ENCODE measurements around the gene CCNK.
A peak's percentile ranks its signal among the peaks of the same experiment; 100 is the strongest.

CCNK gene

DNA sequence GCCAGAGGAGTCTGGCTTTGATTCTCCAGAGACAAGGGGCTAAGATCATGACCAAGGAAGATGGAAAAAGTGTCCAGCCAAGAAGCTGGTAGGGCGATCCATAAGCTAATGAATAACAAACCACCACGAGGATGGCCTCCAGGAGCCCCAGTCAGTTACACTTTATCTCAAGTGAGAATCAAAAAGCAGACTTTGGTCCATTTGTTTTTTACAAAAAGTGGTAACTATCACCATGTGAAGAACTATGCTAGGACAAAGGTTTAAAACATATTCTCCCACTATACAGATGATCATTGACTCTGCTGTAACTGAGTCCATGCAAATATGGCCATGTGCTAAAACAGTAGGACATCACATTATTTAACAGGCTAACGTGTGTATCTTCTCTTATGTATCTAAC, 14.5 kb upstream of the CCNK start:
- DNase-seq (ENCODE audit: low read depth), result no peak

DNA sequence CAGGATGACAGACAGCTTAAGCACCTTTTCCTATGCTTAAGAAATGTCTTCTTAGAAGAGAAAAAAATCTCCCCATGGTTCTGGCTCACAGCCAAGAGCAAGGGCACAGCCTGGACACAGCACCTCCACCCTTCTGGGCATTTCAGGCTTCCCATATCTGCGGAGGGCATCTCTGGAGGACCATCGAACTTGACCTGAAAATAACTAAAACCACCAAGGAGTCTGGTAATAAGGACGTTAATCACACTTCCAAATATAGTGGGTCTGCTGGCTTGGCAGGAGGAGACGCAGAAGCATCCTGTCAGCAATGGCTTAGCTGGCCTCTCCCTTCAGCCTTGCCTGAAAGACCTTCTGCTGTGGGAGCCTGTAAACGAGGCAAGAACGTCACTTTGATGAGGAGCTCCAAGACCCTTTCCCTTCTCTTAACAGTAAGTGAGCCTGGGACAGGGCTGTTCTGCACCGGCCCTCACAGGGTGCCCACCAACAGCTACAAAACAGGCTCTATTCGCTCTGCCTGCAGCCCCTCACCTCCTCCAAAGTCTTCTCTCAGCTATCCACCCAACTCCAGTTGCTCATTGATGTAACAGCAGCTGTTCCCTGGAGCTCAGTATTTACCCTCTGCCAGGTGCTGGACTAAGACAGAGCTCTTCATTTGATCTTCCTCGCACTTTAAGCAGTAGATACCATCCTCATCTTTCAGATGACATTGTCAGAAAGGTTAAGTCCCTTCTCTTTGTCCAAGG, 13.7 kb upstream of the CCNK start:
- DNase-seq (ENCODE audit: low read depth), result no peak

DNA sequence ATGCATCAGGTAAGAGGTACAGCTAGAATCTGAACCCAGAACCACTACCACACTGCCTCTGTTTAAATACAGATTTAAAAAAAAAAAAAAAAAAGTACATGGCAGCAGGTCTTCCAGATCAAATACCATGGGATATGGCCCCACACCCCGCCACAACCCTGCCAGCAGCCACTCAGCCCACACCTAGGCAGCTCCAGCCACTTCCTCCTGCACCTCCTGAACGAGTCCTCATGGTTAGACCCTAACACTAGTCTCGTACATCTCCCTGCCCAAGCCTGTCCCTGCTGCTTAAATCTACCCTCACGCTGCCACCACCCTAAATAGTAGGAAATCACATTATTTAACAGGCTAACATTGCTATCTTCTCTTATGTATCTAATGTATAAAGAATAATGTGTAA, 13.1 kb upstream of the CCNK start:
- no peak for DNase-seq (ENCODE audit: low read depth)

DNA sequence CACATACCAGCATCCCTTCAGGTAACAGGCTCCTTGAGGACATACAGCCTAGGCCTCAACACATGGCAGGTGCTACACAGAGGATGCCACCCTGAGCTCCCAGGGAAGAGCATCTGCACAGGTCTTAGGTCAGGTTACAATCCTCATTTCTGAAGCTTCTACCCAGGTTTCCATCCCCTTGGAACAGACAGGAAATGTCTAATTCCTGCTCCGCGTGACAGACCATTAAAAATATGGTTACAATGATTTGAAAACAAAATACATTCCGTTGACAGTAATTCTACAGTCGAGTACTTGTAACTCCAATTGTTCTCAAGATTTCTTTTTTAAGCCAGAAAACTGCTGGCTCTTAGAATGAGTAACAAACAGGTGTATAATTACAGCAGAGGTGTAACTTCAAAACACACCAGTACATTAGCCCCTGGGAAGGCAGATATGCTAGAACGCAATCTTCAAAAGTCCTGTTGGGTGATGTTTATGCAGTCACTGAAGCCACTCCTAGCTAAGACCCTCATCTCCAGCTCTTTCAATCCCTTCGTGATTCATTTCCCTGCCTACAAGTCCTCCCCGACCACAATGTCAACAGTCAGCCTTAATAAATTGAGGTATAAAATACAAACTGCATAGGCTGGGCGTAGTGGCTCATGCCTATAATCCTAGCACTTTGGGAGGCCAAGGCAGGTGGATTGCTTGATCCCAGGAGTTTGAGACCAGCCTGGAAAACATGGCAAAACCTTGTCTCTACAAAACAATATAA, 12.2 kb upstream of the CCNK start:
- DNase-seq (ENCODE audit: low read depth), result no peak

DNA sequence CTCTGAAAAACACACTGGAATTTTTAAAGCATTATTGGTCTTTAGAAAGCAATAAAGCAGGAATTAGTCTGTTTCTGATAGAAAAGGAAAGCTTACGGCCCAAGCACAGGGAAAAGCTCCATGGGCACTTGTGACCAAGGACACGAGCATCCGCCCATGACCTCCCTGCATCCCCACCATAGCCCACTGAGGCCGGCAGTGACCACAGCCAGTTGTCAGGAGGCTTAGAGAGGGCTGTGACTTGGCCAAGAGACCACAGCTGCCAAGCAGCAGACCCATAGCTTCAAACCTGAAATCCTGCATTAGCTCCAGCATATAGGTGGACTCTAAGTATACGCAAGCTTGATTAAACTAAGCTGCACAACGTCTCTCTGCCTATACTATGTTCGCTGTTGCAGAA, 9.5 kb upstream of the CCNK start:
- no peak for DNase-seq (ENCODE audit: low read depth)

DNA sequence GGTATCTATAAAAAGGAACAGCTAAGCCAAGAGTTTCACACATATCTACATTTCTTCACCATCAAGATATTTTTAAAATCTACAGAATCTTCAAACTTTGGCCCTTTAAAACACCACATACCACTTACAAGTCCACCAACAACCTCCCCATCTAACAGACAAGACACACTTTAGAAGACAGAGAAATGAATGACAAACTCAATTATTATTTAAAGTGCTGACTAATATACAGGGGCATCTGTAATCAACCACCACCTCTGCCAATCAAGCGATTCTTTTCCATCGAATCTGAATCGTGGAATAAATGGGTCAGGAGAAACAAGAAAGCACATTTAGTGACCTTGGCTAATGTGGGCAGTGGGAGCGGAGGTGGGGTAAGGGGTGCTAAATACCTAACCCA, 8.3 kb upstream of the CCNK start:
- no peak for DNase-seq (ENCODE audit: low read depth)

DNA sequence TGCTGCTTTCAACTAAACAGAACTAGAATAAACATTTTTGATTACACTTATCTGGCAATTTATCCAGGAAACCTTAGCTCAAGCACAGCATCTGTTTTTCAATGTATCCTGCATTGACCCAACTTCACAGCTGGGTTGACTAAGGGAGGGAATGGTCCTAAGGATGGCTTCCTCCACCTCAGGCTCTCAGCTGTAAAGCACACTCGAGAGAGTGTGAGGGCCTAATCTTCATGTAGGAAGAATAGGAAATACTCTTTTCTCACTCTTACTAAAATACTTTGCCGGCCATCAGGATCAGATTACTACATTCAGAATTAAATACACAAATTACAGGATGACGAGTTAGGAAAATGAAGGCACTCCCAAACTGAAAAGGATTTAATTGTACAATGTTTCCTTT, 7.8 kb upstream of the CCNK start:
- DNase-seq (ENCODE audit: low read depth), result no peak

DNA sequence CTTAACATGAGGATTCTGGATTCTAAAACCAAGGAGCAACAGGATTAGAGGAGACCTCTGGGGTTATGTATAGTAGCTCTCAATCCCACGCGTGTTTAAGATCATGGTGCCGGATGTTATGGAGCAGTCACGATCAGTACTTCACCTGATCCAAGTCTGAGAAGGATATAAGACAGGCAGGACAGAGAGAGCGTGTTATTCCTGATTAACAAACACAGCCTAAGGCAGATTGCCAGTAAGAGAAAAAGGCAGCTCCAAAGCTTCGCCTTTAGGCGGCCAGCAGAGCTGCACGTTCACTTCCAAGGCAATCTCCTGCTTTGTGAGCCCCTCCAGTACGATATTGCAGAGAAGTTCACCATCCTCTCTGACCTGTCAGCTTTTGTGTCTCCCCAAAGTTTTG, 6.0 kb upstream of the CCNK start:
- no peak for DNase-seq (ENCODE audit: low read depth)

DNA sequence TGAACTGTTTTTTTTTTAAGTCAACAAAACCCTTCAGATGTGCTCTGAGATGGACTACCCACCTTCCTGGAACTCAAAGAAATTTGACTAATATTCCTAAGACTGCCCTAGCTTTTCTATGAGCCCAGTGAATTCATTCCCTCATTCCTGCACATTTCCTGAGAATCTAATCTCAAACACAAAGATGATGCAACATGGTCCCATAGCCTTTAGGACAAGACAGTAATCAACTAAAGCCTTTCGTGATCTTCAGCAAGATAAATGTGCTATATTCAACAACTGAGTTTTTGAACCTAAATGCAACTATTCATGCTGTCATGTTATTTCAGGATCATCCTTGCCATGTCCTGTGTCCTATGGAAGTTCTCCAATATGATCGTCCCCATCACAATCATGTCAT, 5.5 kb upstream of the CCNK start:
- no peak for DNase-seq (ENCODE audit: low read depth)

DNA sequence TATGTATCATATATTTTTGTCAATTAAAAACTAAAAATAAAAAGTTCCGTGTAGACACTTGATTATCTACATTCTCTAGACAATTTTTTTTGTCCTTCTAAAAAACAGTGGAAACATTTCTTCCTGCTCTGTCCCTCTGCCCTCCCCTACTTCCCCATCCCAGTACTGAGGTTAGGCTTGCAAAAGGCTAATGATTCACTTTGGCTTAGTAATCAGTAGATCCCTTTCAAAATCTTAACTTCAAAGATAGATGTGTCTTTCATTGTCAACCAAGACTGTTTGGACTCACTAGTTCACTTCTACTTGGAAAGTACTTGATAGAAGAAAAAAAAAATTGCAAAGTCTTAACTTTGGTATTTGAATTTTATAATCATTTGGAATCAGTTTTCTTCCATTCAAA, 4.3 kb upstream of the CCNK start:
- no peak for DNase-seq (ENCODE audit: low read depth)

DNA sequence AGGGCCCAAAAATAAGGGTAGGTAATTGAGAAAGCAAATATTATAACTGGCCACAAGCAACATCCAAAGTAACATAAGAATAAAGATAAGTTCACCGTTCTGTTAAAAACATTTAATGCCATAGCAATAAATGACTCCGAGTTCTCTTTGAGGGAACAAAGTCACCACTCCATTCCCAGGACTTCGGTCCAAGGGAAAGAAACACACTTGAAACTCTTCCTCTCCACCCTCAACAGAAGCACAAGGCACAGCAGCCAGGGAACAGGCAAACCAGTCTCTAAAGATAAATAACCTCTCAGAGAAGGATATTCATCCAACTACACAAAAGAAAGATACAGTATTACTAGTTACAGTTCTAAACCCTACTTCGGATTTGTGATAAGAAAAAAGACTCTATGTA, 3.1 kb upstream of the CCNK start:
- DNase-seq (ENCODE audit: low read depth), result no peak

DNA sequence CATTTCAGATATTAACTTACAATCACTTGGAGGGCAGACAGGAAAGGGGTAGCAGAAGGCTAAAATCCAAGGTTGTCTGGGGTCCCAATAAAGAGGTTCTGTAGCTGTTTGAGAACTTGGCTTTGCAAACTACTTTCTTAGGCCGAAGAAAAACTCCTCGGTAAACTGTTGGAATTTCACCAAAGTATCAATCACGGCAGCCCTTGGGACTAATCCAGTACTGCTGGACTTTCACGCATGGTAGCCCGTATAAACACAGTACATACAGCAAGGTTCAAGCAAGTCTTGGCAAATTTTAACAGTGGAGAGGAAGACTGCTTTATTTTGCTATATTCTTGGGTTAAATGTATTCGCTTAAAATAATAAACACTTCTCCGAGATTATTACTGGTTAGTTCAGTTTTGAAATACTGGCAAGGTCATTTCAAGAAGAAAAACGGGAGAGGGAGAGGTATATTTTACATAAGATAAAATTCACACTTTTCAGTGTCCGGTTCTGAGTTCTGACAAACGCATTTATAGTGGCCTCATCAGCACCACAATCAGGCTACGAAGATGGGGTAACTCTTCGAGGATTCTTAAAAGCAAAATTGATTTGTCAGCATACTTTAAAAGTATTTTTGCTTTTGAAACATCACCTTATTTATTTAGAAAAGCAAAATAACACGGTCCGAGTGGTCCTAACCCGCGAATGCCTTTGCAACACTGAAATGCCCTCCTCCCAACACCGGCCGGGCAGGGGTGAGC, 1.9 kb upstream of the CCNK start:
- no peak for DNase-seq (ENCODE audit: low read depth)

DNA sequence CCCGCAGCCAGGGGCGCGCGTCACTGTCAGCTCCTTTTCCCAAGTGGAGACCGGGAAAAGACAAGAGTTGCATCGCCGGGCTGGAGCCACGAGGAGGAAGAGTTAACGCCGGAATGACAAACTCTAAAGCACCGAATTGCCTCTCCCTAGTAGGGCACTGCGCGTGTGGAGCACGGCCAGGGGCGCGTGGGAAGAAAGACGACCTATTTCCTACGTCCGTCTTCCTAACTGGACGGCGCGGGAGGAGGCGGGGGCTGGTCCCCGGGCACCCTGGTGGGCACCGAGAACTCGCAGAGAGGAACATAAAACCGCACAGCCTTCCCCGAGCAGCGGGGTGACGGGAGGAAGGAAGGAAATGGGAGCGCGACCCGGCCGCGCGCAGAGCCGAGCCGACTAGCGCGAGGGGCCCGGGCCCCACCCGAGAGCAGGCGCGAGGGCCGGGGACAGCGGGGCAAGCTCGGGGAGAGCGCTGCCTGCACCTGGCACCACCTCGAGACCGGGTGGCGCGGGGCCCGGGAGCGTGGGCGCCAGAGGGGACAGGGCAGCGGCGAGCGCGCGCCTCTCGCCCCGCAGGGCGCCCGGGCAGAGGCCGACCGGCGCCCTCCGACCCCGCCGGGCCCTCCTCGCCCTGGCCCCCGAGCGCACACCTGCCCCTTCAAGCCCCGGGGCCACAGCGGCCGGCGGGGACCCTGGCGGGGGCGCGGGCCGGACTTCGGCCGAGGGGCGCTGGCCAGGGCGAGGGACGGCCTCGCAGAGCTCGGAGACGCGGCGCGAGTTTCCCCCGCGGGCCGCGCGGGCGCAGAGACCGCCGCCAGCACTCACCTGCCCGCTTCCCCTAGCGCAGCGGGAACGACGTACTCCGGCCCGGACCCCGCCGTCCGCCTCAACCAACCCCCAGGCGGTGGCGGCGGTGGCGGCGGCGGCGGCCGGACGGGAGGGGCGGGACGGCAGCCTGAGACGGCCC, 1.0 kb upstream of the CCNK start, which contains the start of gene SETD3:
Gene SETD3, minus strand, starts transcription at position 954 of the 964 bp plus-strand sequence. CDS start 15,054 bp downstream, outside the sequence.
- DNase-seq (ENCODE audit: low read depth), result peak; percentile 38

DNA sequence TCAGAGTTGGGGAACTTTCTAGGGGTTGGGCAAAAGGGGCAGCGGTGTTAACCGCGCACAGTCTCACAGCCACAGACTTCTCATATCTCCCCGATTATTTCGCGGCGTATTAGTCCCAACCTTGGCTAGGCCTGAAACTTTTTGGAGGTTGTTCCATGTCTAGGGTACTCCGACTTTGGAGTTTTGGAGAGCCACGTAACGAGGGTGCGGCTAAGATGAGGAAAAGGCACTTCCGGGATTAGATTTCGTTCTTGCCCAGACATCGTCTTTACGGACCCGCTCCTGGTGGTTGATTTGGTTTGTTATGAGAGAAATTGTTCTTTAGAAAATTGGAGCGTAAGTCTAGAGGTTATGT, 513 bp downstream of the CCNK start:
- DNase-seq (ENCODE audit: low read depth), result no peak

DNA sequence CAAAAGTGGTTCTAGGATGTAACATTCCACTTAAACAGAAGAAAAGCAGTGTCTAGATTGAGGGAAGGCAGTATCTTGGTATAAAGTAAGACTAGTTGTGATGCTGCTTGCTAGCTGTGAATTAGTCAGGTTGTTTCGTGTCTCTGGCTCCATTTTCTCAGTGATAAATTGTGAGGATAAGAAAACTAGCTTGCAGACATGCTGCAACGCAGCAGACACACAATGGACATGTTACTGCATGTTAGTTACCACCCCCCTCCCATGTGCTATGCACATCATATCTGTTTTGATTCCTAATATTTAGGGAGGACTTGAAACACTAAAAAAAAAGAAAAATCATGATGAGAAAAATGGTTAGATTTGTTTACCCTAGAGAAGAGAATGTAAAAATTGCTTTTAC, 2.9 kb downstream of the CCNK start:
- DNase-seq (ENCODE audit: low read depth), result no peak

DNA sequence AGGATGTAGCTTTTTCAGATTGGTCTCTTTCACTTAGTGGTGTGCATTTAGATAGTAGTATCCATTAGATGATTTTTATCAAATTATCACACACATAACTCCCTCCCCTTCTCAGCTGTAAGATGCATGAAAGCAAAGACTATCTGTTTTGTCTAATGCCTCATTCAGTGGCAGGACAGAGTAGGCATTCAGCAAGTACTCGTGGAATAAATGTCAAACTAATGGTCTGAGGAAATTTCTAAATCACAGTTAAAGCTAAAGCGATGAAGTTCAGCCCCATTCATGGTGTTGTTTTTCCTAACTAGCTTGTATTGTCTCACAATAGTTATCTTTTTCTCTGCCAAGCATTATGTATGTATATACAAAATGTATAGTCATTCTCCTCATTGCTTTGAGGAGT, 16.1 kb downstream of the CCNK start:
- no peak for DNase-seq (ENCODE audit: low read depth)

DNA sequence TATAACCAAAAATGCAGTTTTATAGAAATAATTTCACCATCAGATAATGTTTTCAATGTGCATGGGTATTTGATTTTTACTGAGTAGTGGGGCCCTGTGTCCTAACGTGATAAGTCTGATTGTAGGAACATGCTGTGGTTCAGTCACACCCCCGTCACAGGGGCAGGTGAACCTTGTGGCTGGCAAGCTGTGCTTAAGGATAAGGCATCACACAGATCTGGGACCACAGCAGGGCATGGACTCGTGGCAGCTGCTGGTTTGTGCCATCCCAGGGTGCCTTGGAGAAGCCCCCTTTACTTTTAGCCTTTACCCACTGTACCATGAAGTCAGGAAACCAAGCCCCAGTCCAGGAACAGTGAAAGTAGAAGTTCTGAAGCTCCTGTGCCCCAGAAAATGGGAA, 16.7 kb downstream of the CCNK start:
- DNase-seq (ENCODE audit: low read depth), result no peak

DNA sequence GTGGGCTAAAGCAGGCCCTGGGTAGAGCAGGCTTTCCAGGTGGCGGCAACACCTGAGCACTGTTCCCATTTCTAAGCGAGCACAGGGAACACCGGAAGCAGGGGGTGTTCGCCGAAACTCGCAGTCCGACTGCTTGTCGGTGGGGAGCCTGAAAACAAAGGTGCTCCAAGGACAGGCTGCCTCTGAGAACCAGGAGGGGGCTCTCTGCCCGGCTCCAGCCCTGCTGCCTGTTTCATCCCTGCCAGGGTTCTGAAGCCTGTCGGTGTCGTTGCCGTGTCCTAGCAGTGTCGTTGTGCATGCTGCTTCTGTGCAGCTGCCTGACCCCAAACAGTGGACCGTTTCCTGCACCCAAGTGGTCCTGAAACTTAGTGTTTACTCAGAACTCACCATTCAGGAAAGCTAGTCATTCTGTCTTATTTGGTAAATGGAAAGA, 21.8 kb downstream of the CCNK start:
- no peak for DNase-seq (ENCODE audit: low read depth)

DNA sequence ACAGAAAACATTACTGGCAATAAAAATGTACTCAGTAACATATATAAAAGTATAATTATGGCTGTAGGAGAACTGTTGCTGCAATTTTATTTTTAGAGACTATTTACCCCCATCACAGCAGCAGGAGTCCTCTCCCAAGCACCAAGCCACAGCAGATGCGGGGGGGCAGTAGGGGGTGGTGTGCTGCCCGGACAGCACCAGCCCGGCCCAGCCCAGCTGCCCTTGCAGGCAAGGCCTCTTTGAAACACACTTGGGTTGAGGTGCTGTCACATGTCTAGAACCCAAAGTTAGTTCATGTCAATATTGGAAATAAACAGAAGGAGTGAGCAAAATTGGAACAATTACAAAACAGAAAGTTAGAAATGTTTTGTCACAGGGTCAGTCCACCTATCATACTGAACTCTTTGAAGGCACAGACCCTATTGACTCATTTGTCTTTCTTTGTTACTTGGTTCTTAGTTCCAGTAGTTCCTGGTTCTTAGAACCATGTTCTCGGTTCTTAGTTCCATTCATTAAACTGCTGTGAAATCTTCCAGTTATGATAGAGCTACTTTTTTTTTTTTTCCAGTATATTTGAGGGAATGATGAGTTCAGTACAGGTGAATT, 22.7 kb downstream of the CCNK start:
- DNase-seq (ENCODE audit: low read depth), result no peak

DNA sequence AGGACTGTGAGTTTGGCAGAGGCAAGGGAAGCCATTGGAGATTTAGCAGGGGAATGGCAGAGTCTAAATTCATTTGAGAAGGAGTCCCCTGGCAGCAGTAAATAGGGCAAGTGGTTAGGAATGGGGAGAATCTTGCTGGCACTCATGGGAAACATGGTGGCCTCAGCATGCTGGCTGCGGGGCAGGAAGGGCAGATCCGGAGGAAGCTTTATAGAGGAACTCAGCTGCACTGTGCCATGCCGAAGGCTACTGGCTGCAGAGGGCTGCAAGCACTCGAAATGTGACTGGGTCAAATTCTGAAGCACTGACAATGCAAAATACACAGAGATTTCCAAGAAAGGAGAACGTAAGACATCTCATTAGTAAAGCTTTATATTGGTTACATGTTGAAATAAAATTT, 23.9 kb downstream of the CCNK start:
- DNase-seq (ENCODE audit: low read depth), result no peak

DNA sequence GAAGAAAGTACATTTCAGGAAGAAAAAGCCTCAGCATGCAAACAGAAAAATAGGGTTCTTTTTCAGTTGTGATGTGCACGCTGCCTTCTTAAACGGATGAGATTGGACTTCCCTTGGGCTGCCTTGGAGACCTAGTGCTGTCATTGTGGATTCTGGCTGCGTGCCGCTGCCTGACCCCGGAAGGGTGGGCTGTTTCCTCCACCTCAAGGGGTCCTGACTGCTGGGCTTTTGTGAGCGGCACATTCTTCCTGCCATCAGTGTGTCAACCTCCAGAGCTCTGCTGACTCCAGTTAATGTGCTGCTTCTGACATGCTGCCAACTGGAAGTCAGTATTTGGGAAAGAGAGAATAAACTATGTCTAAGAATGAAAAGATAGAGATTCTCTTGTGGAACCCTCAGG, 25.1 kb downstream of the CCNK start:
- no peak for DNase-seq (ENCODE audit: low read depth)
